HepG2 (cell line): ENCODE measurements around the gene LDLRAD3. TPM values are rescaled to one million over a fixed set of nuclear protein-coding genes. Genes with fewer than 3 reads are reported as not detected.

ENCODE experiments used
- ATAC-seq: fragments of 200-7000 bp; cut with Tn5 transposase; 3 replicates; pipeline ENCODE4 v1.9.1; 2020; ENCODE audit warnings: mild to moderate bottlenecking, moderate library complexity
- BruUV-seq: library from RNA; stranded (reverse); fragments of 400-500 nt; replicated peaks from 2 replicates; lab custom pipeline; 2021; lab: Mats Ljungman, UMichigan
- CTCF ChIA-PET: fragments of 300-600 bp; formaldehyde crosslinking; extraction: SDS; loops from one replicate; lab custom pipeline; 2021; ENCODE audit warnings: low total read pairs, inconsistent platforms, low intra/inter-chr PET ratio; lab: Yijun Ruan, JAX
- POLR2A ChIA-PET: fragments of 350-600 bp; sonication (Branson Sonifier 250); formaldehyde crosslinking; loops from one replicate; lab custom pipeline; 2020; ENCODE audit warnings: antibody characterized with exemption, inconsistent platforms; lab: Yijun Ruan, JAX
- DNase-seq: peaks from one replicate; pipeline ENCODE4 v3.0.0-alpha.2; 2015; ENCODE audit warnings: low spot score
- FAIRE-seq: peaks from 3 replicates; lab custom pipeline; 2011; peaks lifted over from hg19 to GRCh38; lab: Jason Lieb, UNC
- H2AFZ ChIP-seq: one replicate; pipeline ENCODE4 v1.6.1; 2011; ENCODE audit warnings: low read length, inconsistent platforms
- H3K27ac ChIP-seq: fragments of 300-600 bp; 3 replicates; pipeline ENCODE4 v1.8.0; 2011; ENCODE audit warnings: mixed run types, mild to moderate bottlenecking, mixed read lengths, low read length, inconsistent platforms; ENCODE audit not compliant: insufficient read depth; ENCODE audit errors: extremely low read length
- H3K27me3 ChIP-seq, 2 experiments: fragments of 200-600 bp in 1 of 2; 2 replicates in 1 of 2; 3 replicates in 1 of 2; pipeline versions ENCODE4 v1.6.0 to v1.8.0; 2011; ENCODE audit warnings: low read length in 2 of 2, mild to moderate bottlenecking in 2 of 2, moderate library complexity in 2 of 2, inconsistent platforms in 1 of 2; ENCODE audit not compliant: insufficient read depth in 2 of 2, control insufficient read depth in 1 of 2
- H3K36me3 ChIP-seq, 2 experiments: fragments of 200-600 bp in 1 of 2; replicated peaks in 1 of 2; 2 replicates in 1 of 2; 3 replicates in 1 of 2; pipeline versions ENCODE4 v1.5.1 to v1.8.0; 2011; ENCODE audit warnings: low read length in 2 of 2, inconsistent platforms in 1 of 2; ENCODE audit not compliant: insufficient read depth in 2 of 2, control insufficient read depth in 1 of 2
- H3K4me1 ChIP-seq: 2 replicates; pipeline ENCODE4 v1.5.1; 2012; ENCODE audit warnings: low read length, inconsistent platforms; ENCODE audit not compliant: insufficient read depth
- H3K4me2 ChIP-seq: 2 replicates; pipeline ENCODE4 v1.6.0; 2011; ENCODE audit warnings: low read depth, low read length, inconsistent platforms
- H3K4me3 ChIP-seq, 3 experiments: fragments of 200-600 bp in 1 of 3; sonication (generic), shearing (Covaris generic) in 1 of 3; replicated peaks in 1 of 3; 2 replicates each; pipeline ENCODE4 v1.5.1; 2011 to 2016; ENCODE audit warnings: low read length in 3 of 3, inconsistent platforms in 2 of 3, low read depth in 2 of 3, mild to moderate bottlenecking in 2 of 3, control low read depth in 1 of 3, mixed read lengths in 1 of 3; ENCODE audit not compliant: insufficient read depth in 1 of 3
- H3K79me2 ChIP-seq: one replicate; pipeline ENCODE4 v1.6.1; 2011; ENCODE audit warnings: low read length, inconsistent platforms; ENCODE audit not compliant: insufficient read depth
- H3K9ac ChIP-seq: 2 replicates; pipeline ENCODE4 v1.6.0; 2011; ENCODE audit warnings: mild to moderate bottlenecking, low read depth, low read length, inconsistent platforms; ENCODE audit not compliant: insufficient read depth
- H3K9me3 ChIP-seq: 2 replicates; pipeline ENCODE4 v1.5.1; 2012; ENCODE audit warnings: mild to moderate bottlenecking, low read length
- H4K20me1 ChIP-seq: 2 replicates; pipeline ENCODE4 v1.6.0; 2011; ENCODE audit warnings: inconsistent platforms, mild to moderate bottlenecking, low read length, moderate library complexity; ENCODE audit not compliant: insufficient read depth
- HNRNPH1 ChIP-seq: fragments of 200-400 bp; formaldehyde crosslinking; optimal IDR thresholded peaks from 2 replicates; pipeline ENCODE3; 2017; ENCODE audit warnings: mild to moderate bottlenecking, low read depth, low read length
- KMT2A ChIP-seq: sonication (generic); formaldehyde crosslinking; IDR thresholded peaks from 2 replicates; pipeline ENCODE4 v1.4.0; 2020; ENCODE audit warnings: missing genetic modification reagents
- KMT2B ChIP-seq: IDR thresholded peaks from 2 replicates; pipeline ENCODE4 v1.6.1; 2016; ENCODE audit warnings: missing genetic modification reagents, missing compliant biosample characterization
- NONO ChIP-seq, 2 experiments: fragments of 450-650 bp in 1 of 2; sonication (generic) in 1 of 2; formaldehyde crosslinking in 1 of 2; IDR thresholded peaks in 1 of 2; conservative IDR thresholded peaks in 1 of 2; 2 replicates each; pipeline versions ENCODE4 v1.6.1 to v1.8.0; 2017 to 2022; ENCODE audit warnings: mild to moderate bottlenecking in 1 of 2, missing genetic modification reagents in 1 of 2, moderate library complexity in 1 of 2
- ZBTB7A ChIP-seq: sonication (generic); formaldehyde crosslinking; IDR thresholded peaks from 2 replicates; pipeline ENCODE4 v1.8.0; 2022; ENCODE audit warnings: mild to moderate bottlenecking, missing genetic modification reagents
- ZFP41 ChIP-seq: sonication (generic); formaldehyde crosslinking; IDR thresholded peaks from 2 replicates; pipeline ENCODE4 v1.4.0; 2020; ENCODE audit warnings: mild to moderate bottlenecking, missing genetic modification reagents, borderline replicate concordance
- ZNF10 ChIP-seq: sonication (generic); formaldehyde crosslinking; IDR thresholded peaks from 2 replicates; pipeline ENCODE4 v1.4.0; 2020; ENCODE audit warnings: mild to moderate bottlenecking, low read depth, missing genetic modification reagents, borderline replicate concordance
- ZNF550 ChIP-seq: sonication (generic); formaldehyde crosslinking; IDR thresholded peaks from 2 replicates; pipeline ENCODE4 v1.4.0; 2020; ENCODE audit warnings: mild to moderate bottlenecking, missing genetic modification reagents, borderline replicate concordance
- ZNF629 ChIP-seq: sonication (generic); formaldehyde crosslinking; conservative IDR thresholded peaks from 2 replicates; pipeline ENCODE4 v1.5.0; 2020; ENCODE audit warnings: missing genetic modification reagents
- ZNF780A ChIP-seq: sonication (generic); formaldehyde crosslinking; IDR thresholded peaks from 2 replicates; pipeline ENCODE4 v1.8.0; 2022; ENCODE audit warnings: mild to moderate bottlenecking, missing genetic modification reagents, moderate library complexity
- WGBS: methylation state at CpG from one replicate; pipeline ENCODE4 v1.1.6; 2017; ENCODE audit warnings: low lambda C conversion rate; 5-methylcytosine and 5-hydroxymethylcytosine counted together
- in situ Hi-C: cut with HindIII; loops from 2 replicates; pipeline ENCODE4 v1.10.0; 2017; ENCODE audit warnings: low pct_unique_long_range_greater_than_20kb; ENCODE audit not compliant: extremely low pct_ligation_motif_present
- intact Hi-C: fragments of 100-400 bp; cut with micrococcal nuclease; formaldehyde crosslinking; loops from one replicate; pipeline ENCODE4 v1.10.0; 2022; ENCODE audit not compliant: unreplicated experiment
- polyA plus RNA-seq, 8 experiments: library from polyadenylated mRNA; depleted of rRNA in 3 of 8; stranded (reverse) in 7 of 8; unstranded in 1 of 8; fragments of >200 nt; fragmentation: Illumina TruSeq in 4 of 8; extraction: Trizol in 4 of 8; gene quantifications; 2 replicates each; pipeline versions ENCODE4 v1.2.1 to v1.2.3, GENCODE V29; 2011 to 2016; ENCODE audit warnings: low read depth in 4 of 8, missing spikeins in 1 of 8, mixed read lengths in 1 of 8; ENCODE audit not compliant: insufficient read depth in 1 of 8
- total RNA-seq, 5 experiments: library from RNA; depleted of rRNA; stranded (reverse); fragments of >200 nt; fragmentation: Illumina TruSeq; extraction: Trizol; gene quantifications; 2 replicates each; pipeline ENCODE4 v1.2.3, GENCODE V29; 2016; ENCODE audit warnings: low read depth in 1 of 5
- TF ChIP-seq, protein P1 (sequence below): sonication (generic); formaldehyde crosslinking; IDR thresholded peaks from 2 replicates; pipeline ENCODE4 v1.4.0; 2020; ENCODE audit warnings: missing genetic modification reagents
- TF ChIP-seq, protein P2 (sequence below): sonication (generic); formaldehyde crosslinking; IDR thresholded peaks from 2 replicates; pipeline ENCODE4 v1.4.0; 2020; ENCODE audit warnings: mild to moderate bottlenecking, missing genetic modification reagents

LDLRAD3 gene
- total and polyA plus RNA-seq, 2 of the 13 experiments (the other 11 are each of a cell fraction or from before 2014, with no cell fraction given): 0.50 to 0.60 TPM

DNA sequence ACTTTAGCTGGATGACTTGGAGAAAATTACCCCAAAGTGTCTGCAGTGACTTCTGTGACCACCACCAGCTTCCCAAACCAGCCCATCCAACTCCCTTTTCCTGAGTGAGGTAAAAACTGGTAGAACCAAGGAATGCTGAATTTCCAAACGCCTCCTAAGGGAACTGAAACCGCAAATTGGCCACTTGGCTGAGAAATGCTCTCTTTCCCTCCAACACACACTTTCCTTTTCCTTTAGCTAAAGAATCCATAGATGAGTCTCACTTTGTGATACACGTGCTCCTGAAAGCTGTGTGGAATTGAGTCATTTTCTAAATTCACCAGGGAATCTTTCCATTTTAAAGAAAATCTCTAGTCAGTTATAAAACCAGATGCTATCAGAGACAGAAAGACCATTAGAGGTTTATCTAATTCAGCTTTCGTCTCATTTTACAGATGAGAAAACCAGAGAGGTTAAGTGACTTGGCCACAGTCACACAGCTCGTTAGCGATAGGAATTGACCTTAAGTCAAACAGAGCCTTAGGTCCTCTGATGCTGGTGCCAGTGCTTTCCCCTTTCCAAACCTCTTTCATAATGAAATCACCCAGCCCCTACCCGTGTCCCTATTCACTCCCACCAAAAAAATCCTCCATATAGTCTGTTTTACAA lies 208.2 kb downstream of the LDLRAD3 start:
- Histone ChIP-seq H3K4me2 (no peak overlapping the region), H3K27me3 (0 out of 5 replicates have a peak, but pooled peaks cover 0 to 3% of the 10 kb centered on the region in 2 experiments), H3K79me2 (no peaks in the 10 kb centered on the region), H3K9me3 (no peaks in the 10 kb centered on the region), H3K27ac (no peak overlapping the region), H4K20me1 (no peaks in the 10 kb centered on the region), H2AFZ (no peak overlapping the region), H3K4me3 (no peak overlapping the region), H3K36me3 (no peaks in the 10 kb centered on the region), H3K9ac (no peak overlapping the region), H3K4me1 (no peaks in the 10 kb centered on the region)
- TF ChIP-seq ZNF10 (CRISPR knock-in tag) (no peak), ZBTB7A (CRISPR knock-in tag) (no peak), KMT2B (no peak), ZFP41 (CRISPR knock-in tag) (no peak), ZNF550 (CRISPR knock-in tag) (no peak), ZNF629 (CRISPR knock-in tag) (no peak)
- TF ChIP-seq, protein P1, sequence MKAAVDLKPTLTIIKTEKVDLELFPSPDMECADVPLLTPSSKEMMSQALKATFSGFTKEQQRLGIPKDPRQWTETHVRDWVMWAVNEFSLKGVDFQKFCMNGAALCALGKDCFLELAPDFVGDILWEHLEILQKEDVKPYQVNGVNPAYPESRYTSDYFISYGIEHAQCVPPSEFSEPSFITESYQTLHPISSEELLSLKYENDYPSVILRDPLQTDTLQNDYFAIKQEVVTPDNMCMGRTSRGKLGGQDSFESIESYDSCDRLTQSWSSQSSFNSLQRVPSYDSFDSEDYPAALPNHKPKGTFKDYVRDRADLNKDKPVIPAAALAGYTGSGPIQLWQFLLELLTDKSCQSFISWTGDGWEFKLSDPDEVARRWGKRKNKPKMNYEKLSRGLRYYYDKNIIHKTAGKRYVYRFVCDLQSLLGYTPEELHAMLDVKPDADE (CRISPR knock-in tag): no peak
- in situ Hi-C loops: no loop called here
- CTCF ChIA-PET: no interaction called here
- FAIRE-seq (no peak), DNase-seq (no peak), ATAC-seq (no peak)
- no TSS peak for BruUV-seq
- 30% methylated on average over 7 of the region's 7 CpGs for WGBS
- POLR2A ChIA-PET: no interaction called here
- intact Hi-C loops: no loop called here

DNA sequence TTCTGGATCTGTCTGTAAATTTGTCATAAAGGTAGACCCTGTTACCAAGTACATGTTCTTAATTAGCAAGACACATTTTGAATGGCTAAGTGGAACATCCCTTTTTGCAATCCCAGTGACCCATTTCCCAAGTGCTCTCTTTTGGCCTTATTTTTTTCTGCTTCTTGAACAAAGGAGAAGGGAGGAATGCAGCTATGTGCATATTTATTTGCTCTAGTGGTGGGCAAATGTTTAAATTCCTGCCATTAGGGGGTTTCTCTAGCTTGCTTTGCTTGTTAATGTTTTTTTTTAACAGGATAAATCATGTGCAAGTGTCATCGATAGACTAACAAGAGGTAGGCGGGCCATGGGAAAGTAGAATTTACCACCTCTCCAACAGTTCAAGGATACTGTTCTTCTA lies 209.7 kb downstream of the LDLRAD3 start:
- DNase-seq: no peak
- POLR2A ChIA-PET: no interaction called here
- no peak for ATAC-seq
- intact Hi-C loops: no loop called here
- 58% methylated on average over 2 of the region's 2 CpGs for WGBS
- H2AFZ ChIP-seq: no peak overlapping the region
- H3K9ac ChIP-seq: no peak overlapping the region
- H3K27me3 ChIP-seq: 0 out of 5 replicates have a peak, but pooled peaks cover 0 to 3% of the 10 kb centered on the region in 2 experiments
- no peak overlapping the region for H3K27ac ChIP-seq
- no peaks in the 10 kb centered on the region for H3K79me2 ChIP-seq
- no peak overlapping the region for H3K4me3 ChIP-seq
- no peaks in the 10 kb centered on the region for H3K9me3 ChIP-seq
- CTCF ChIA-PET: no interaction called here
- H4K20me1 ChIP-seq: no peaks in the 10 kb centered on the region
- in situ Hi-C loops: no loop called here
- no peak overlapping the region for H3K4me2 ChIP-seq
- no peaks in the 10 kb centered on the region for H3K36me3 ChIP-seq
- no TSS peak for BruUV-seq
- no peak for FAIRE-seq
- H3K4me1 ChIP-seq: no peaks in the 10 kb centered on the region
- TF ChIP-seq NONO (IDR thresholded peaks at IDR 0.05) (no peak), NONO (CRISPR knock-in tag; conservative IDR thresholded peaks at IDR 0.05) (no peak), ZNF780A (CRISPR knock-in tag) (no peak), KMT2A (CRISPR knock-in tag) (no peak), HNRNPH1 (no peak)
- TF ChIP-seq, protein P2, sequence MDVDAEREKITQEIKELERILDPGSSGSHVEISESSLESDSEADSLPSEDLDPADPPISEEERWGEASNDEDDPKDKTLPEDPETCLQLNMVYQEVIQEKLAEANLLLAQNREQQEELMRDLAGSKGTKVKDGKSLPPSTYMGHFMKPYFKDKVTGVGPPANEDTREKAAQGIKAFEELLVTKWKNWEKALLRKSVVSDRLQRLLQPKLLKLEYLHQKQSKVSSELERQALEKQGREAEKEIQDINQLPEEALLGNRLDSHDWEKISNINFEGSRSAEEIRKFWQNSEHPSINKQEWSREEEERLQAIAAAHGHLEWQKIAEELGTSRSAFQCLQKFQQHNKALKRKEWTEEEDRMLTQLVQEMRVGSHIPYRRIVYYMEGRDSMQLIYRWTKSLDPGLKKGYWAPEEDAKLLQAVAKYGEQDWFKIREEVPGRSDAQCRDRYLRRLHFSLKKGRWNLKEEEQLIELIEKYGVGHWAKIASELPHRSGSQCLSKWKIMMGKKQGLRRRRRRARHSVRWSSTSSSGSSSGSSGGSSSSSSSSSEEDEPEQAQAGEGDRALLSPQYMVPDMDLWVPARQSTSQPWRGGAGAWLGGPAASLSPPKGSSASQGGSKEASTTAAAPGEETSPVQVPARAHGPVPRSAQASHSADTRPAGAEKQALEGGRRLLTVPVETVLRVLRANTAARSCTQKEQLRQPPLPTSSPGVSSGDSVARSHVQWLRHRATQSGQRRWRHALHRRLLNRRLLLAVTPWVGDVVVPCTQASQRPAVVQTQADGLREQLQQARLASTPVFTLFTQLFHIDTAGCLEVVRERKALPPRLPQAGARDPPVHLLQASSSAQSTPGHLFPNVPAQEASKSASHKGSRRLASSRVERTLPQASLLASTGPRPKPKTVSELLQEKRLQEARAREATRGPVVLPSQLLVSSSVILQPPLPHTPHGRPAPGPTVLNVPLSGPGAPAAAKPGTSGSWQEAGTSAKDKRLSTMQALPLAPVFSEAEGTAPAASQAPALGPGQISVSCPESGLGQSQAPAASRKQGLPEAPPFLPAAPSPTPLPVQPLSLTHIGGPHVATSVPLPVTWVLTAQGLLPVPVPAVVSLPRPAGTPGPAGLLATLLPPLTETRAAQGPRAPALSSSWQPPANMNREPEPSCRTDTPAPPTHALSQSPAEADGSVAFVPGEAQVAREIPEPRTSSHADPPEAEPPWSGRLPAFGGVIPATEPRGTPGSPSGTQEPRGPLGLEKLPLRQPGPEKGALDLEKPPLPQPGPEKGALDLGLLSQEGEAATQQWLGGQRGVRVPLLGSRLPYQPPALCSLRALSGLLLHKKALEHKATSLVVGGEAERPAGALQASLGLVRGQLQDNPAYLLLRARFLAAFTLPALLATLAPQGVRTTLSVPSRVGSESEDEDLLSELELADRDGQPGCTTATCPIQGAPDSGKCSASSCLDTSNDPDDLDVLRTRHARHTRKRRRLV: no peak
